ENCODE results near the gene SBF2. TPM values are rescaled to one million over a fixed set of nuclear protein-coding genes. Genes with fewer than 3 reads are reported as not detected.

SBF2 gene
- total RNA-seq, 1 experiment from 2014 or later: 30.2 TPM

- no peak for TF ChIP-seq CTCF (conservative IDR thresholded peaks at IDR 0.05)
- H3K9me3 ChIP-seq (ENCODE audit: control insufficient read depth, low read depth, low read length): no peaks in the 10 kb centered on the region
- no peaks in the 10 kb centered on the region for H4K20me1 ChIP-seq (ENCODE audit: control insufficient read depth, insufficient read depth, insufficient read length)
- no peak overlapping the region for H4K91ac ChIP-seq (ENCODE audit: insufficient read length, low read depth, low read length)
- no peak overlapping the region for H2BK15ac ChIP-seq (ENCODE audit: low read depth, low read length)
- no peak overlapping the region for H2BK20ac ChIP-seq (ENCODE audit: low read depth, low read length, poor library complexity, severe bottlenecking)
- H3K56ac ChIP-seq (ENCODE audit: insufficient read length, low read depth, low read length): no peak overlapping the region
- WGBS (ENCODE audit: extremely low coverage, insufficient read length, low lambda C conversion rate): no CpG with 5 or more reads among the region's 2 CpGs
- no peaks in the 10 kb centered on the region for H3K23me2 ChIP-seq (ENCODE audit: insufficient read length, low read depth, low read length, poor library complexity, severe bottlenecking)
- H3K4me1 ChIP-seq (ENCODE audit: insufficient read depth, low read length): no peaks in the 10 kb centered on the region
- no peak overlapping the region for H3K27ac ChIP-seq (ENCODE audit: insufficient read length, low read depth, low read length)
- H3K14ac ChIP-seq (ENCODE audit: insufficient read depth, low read length): no peak overlapping the region
- H3K27me3 ChIP-seq (ENCODE audit: insufficient read depth, low read length): no peaks in the 10 kb centered on the region
- H3K27ac Mint-ChIP-seq: no peak overlapping the region
- no peaks in the 10 kb centered on the region for H3K9me3 Mint-ChIP-seq
- no peak overlapping the region for H4K5ac ChIP-seq (ENCODE audit: insufficient read length, low read depth, low read length)
- H3K4me3 Mint-ChIP-seq: no peak overlapping the region
- H3K23ac ChIP-seq (ENCODE audit: insufficient read length, low read depth, low read length): no peak overlapping the region
- no peak overlapping the region for H2AK5ac ChIP-seq (ENCODE audit: insufficient read length, low read length)
- no peak overlapping the region for H3K4ac ChIP-seq (ENCODE audit: low read depth, low read length)
- H2AFZ ChIP-seq (ENCODE audit: low read length): no peak overlapping the region
- H3K27me3 Mint-ChIP-seq (ENCODE audit: low read depth): no peaks in the 10 kb centered on the region
- H4K8ac ChIP-seq (replicated peaks; ENCODE audit: insufficient read length, low read depth, low read length): no peak overlapping the region
- H3K4me2 ChIP-seq (ENCODE audit: insufficient read depth, insufficient read length, low read length): no peak overlapping the region
- H2BK5ac ChIP-seq (ENCODE audit: insufficient read length, low read length): no peak overlapping the region
- H3K4me1 Mint-ChIP-seq: peaks cover 18 to 20% of the 10 kb centered on the region in 2 experiments
- H3T11ph ChIP-seq (ENCODE audit: low read length): no peak overlapping the region
- no peaks in the 10 kb centered on the region for H3K79me2 ChIP-seq (ENCODE audit: insufficient read depth, low read length)
- no peak overlapping the region for H2BK120ac ChIP-seq (ENCODE audit: low read depth, low read length, poor library complexity, severe bottlenecking)
- DNase-seq: no peak
- no peak overlapping the region for H3K18ac ChIP-seq (ENCODE audit: insufficient read length, low read depth, low read length)
- no peak overlapping the region for H3K9ac ChIP-seq (ENCODE audit: extremely low read depth, insufficient read length, low read length)
- no peak overlapping the region for H2BK12ac ChIP-seq (ENCODE audit: insufficient read length, low read depth, low read length)
- H3K36me3 Mint-ChIP-seq (ENCODE audit: insufficient read depth in 1 of 3, low read depth in 3 of 3): peaks cover 0 to 7% (median 0%) of the 10 kb centered on the region in 3 experiments; a peak in 1 of 7 replicates
- H3K79me1 ChIP-seq (ENCODE audit: insufficient read depth, low read depth, low read length, poor library complexity, severe bottlenecking): no peaks in the 10 kb centered on the region
Measured at GRCh38 chr11:10026514-10026913, 267.5 kb downstream of the SBF2 start.

Data from H9 (cell line).